HG02938 (cell line): ENCODE data around the gene KCNIP3.
"Not testable (repeated sequence)": the region's sequence is repeated elsewhere in the genome, so short reads cannot be mapped to it uniquely, and the experiment has no call there.

ENCODE experiments used
- ATAC-seq: cut with Tn5 transposase; IDR thresholded peaks from one replicate; pipeline ENCODE4 v1.9.1; 2021; ENCODE audit warnings: mild to moderate bottlenecking, moderate library complexity; ENCODE audit not compliant: unreplicated experiment

KCNIP3 gene

GRCh38 chr2:95346738-95347671, 49.9 kb downstream of the KCNIP3 start:
- no peak for ATAC-seq

DNA sequence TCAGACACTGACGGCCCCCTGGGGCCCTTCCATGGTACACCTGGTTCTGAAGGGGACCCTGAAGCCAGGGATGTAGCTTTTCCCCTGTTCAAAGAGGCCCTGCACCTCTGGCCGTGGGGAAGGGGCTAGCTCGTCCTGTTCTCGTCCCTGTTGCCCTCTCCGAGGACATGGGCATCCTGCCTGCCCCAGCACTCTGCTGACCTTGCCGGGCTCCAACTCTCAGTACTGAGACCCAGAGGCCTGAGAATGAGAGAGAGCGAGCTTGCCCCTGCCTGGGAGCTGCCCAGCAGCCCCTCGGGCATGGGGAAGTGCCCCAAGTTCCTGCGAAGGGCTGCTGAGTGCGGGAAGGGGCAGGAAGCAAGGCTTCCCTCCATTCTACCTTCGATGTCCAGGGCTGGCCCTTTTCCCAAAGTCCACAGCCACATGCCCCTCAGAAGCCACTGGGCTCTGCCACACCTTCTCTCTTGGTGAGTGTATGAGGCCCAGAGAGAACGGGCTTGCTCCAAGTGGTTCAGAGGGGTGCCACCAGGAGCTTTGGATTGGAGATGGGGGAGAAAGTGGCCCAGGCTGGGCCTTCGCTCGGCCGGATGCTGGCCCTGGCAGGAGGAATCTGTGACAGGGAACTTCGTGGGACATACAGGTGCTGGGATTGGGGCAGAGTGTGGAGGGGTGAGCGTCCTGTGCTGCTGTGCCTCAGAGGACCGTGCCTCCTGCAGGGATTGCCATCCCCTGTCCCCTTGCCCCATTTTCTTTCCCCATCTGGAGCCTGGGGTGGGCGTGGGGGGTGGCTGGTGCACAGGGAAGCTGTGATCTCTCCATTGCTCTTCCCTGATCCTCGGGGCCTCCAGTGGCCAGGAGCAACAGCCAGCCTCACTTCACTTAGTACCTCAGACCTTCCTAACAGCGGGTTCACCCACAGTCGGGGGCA, 50.8 kb downstream of the KCNIP3 start:
- no peak for ATAC-seq

GRCh38 chr2:95348609-95349567, 51.7 kb downstream of the KCNIP3 start:
- ATAC-seq = no peak

DNA sequence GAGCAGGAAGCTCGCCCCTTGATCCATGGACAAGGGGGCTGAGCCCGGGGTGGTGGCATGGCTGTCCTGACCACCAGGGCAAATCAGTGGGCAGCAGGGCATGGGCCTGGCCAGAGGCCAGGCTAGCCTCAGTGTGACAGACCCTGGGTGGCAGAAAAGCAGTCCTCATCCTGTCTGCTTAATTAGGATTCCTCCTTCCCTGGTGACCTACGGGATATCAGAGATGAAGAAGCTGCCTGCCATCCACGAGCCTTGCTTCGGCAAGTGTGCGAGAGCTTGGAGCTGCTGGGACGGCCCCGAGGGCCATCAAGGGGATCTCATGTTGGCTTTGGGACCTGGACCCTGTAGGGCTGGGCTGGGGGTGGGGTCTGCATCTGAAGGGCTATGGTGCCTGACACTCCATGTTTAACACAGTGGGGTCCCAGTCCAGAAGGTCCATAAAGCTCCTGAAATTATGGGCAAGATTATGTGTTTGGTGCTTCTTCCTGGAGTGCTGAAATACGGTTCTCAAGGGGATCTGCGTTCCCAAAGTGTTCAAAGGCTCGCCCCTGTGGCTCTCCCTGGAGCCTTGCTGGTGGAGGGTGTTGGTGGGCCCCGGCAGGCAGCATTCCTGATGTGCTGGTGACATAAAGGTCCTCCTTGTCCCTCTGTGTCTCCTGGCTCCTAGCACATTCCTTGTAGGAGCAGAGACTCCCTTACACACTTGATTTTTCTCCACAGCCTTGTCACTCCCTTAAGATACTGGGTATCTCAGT, 52.6 kb downstream of the KCNIP3 start:
- ATAC-seq = no peak

- ATAC-seq = no peak
These were observed 53.2 kb downstream of the KCNIP3 start for GRCh38 chr2:95350368-95350767.

- ATAC-seq = no peak
These were observed 53.8 kb downstream of the KCNIP3 start for GRCh38 chr2:95350774-95351597.

DNA sequence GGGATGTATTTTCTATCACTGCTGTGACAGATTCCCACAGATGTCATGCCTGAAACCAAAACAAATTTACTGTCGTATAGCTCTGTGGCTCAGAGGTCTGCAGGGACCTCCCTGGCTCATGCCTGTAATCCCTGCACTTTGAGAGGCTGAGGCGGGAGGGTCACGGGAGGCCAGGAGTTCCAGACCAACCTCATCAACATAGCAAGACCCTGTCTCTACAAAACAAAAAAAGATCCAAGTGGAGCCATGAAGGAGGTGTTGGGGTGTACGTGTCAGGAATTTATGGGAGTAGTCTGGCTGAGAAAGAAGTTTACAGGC, 54.4 kb downstream of the KCNIP3 start:
- ATAC-seq = no peak

GRCh38 chr2:95352310-95353054, 55.3 kb downstream of the KCNIP3 start:
- no peak for ATAC-seq

- no peak for ATAC-seq
These were observed 56.0 kb downstream of the KCNIP3 start for GRCh38 chr2:95353055-95353575.

GRCh38 chr2:95353613-95354468, 56.7 kb downstream of the KCNIP3 start:
- ATAC-seq = no peak

DNA sequence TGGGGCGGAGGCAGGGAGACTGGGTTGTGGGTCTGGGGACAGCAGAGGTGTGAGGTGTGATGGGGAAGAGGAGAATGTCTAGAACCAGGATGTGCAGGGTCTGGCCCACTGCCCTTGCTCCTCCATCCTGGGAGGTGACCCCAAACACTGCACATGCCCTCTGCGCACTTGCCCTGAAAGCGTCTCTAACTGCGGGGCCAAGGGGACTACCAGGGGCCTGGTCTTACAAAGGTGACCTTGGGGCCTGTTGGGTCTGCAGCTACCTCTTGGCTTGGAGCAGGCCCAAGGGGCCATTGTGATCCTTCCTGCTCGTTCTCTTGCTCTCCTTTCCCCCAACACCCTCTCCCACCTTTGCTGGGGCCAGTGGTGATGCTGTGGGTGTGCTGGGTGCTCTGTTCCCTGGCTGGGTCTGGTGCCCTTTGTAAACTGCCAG, 57.3 kb downstream of the KCNIP3 start:
- ATAC-seq = no peak

DNA sequence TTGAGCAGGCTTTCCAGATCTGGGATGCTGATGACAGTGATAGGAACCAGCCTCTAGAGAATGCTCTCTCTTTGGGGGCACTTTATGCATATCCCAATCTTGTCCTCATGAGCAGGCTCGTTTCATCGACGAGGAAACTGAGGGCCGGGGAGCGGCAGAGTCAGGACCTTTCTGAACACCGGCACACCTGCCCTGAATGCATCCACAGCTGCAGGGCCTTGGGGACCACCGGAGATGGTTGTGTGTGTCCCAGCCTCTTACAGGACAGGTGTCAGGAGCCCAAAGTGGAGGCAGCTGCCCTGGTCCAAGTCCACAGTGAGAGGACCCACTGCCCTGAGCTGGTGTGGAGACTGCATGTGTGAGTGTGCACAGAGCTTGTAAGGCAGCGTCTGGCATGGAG, 57.8 kb downstream of the KCNIP3 start:
- ATAC-seq = no peak

- ATAC-seq = not testable (repeated sequence)
These were observed 58.3 kb downstream of the KCNIP3 start for GRCh38 chr2:95355486-95355885.

DNA sequence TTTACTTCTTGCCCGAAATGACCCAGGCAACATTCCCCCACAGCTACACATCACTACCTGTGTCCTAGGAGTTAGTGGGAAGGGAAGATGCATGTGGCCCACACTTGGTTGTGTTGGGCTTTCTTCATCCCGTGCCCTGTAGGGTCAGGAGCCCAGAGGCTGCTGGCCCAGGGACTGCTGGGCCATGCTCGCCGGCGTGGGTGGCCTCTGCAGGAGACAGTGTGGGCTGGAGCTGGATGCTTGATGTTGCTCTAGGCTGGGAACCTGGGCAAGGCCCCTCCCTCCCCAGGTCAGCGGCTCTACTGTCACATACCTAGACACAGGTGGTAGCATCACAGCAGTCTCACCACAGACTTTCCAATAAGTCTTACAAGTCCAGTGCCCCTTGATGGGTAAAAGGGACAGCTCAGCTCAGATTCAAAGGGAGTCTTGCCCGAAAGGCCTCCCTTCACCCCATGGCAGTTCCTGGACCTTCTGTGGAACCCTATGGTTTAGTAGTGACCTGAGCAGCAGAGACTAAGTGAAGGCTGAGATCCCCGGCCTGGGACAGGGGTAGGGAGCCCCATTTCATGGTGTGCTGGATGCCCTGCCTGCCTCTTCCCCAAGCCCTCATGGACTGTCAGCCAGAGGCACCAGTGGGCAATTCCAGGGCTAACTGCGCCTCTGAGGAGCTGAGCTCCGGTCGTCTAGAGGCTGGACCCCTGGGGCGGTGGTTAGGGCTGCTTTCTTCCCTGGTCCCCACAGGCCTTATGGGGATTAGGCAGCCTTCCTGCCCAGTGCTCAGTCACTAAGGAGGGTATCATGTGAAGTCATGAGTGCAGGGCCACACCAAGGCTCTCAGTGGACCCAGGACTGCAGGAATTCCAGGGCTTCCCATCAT, 59.9 kb downstream of the KCNIP3 start:
- no peak for ATAC-seq

DNA sequence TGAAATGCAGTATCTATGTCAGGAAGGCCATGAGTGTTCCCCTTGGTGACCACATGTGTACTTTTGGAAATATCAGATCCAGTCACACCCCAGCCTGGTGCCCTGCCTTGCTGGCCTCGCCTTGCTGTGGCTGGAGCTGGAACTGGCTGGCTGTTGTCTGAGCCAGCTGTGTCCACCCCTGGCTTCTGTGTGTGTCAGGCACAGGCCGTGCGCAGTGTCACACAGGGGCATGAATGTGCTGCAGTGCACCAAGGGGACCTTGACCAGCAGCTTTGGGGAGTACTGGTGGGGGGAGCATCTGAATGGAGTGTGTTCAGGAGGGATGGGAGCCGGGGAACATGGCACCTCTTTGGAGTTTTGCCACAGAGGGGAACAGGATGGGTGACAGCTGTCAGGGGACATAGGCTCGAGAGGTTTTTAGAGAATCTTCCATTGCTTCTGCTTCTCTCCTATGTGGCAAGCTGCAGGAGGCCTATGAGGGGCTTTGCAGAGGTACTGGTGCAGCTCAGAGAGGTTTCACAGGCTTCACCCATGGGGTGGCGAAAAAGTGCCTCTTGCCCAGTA, 60.7 kb downstream of the KCNIP3 start:
- ATAC-seq = no peak

DNA sequence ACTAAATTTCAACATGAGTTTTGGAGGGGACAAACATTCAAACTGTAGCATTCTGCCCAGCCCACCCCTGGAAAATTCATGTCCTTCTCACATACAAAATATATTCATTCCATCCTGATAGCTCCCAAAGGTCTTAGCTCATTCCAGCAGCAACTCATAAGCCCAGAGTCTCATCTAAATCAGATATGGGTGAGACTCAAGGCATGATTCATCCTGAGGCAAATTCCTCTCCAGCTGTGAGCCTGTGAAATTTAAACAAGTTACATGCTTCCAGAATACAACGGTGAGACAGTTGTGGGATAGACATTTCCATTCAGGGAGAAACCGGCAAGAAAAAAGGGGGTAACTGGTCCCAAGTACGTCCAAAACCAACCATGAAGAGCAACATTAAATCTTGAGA, 61.9 kb downstream of the KCNIP3 start:
- ATAC-seq = no peak
